GM12872 (cell line): ENCODE measurements around the gene AK2.

Experiments used
- TF ChIP-seq, protein P1 (sequence below): IDR thresholded peaks from 3 replicates; pipeline ENCODE4 v1.5.1; 2011; ENCODE audit warnings: low read depth, mild to moderate bottlenecking, low read length, moderate library complexity; ENCODE audit not compliant: insufficient read depth

AK2 gene

DNA sequence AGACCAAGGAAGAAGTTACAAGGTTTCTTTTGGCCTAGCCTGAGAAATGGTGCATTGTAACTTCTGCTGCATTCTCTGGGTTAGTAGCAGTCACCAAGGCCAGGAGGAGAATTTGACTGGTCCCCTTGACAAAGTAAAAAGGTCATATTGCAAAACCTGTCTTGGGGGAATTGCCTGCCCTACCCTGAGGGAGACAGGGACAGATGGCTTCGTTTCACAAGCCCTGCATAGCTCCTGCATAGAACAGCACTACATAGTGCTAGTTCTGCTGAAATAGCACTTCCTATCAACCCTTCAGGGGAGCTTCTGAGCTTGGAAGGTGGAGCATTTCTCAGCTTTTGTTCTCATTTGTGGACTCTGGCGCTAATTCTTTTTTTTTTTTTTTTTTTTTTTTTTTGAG, 20.4 kb upstream of the AK2 start:
- TF ChIP-seq, protein P1, sequence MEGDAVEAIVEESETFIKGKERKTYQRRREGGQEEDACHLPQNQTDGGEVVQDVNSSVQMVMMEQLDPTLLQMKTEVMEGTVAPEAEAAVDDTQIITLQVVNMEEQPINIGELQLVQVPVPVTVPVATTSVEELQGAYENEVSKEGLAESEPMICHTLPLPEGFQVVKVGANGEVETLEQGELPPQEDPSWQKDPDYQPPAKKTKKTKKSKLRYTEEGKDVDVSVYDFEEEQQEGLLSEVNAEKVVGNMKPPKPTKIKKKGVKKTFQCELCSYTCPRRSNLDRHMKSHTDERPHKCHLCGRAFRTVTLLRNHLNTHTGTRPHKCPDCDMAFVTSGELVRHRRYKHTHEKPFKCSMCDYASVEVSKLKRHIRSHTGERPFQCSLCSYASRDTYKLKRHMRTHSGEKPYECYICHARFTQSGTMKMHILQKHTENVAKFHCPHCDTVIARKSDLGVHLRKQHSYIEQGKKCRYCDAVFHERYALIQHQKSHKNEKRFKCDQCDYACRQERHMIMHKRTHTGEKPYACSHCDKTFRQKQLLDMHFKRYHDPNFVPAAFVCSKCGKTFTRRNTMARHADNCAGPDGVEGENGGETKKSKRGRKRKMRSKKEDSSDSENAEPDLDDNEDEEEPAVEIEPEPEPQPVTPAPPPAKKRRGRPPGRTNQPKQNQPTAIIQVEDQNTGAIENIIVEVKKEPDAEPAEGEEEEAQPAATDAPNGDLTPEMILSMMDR: no peak

DNA sequence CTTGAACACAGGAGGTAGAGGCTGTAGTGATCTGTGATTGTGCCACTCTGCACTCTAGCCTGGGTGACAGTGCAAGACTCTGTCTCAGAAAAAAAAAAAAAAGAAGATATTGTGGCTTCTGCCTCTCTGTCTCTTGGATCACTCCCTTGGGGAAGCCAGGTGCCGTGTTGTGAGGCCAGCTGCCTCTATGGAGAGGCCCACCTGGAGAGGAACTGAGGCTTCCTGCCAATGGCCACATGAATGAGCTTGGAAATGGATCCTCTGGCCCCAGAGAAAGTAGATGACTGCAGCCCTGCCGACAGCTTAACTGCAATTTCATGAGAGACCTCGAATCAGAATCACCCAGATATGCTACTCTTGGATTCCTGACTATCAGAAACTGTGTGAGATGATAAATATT, 19.7 kb upstream of the AK2 start:
- TF ChIP-seq, protein P1: no peak

DNA sequence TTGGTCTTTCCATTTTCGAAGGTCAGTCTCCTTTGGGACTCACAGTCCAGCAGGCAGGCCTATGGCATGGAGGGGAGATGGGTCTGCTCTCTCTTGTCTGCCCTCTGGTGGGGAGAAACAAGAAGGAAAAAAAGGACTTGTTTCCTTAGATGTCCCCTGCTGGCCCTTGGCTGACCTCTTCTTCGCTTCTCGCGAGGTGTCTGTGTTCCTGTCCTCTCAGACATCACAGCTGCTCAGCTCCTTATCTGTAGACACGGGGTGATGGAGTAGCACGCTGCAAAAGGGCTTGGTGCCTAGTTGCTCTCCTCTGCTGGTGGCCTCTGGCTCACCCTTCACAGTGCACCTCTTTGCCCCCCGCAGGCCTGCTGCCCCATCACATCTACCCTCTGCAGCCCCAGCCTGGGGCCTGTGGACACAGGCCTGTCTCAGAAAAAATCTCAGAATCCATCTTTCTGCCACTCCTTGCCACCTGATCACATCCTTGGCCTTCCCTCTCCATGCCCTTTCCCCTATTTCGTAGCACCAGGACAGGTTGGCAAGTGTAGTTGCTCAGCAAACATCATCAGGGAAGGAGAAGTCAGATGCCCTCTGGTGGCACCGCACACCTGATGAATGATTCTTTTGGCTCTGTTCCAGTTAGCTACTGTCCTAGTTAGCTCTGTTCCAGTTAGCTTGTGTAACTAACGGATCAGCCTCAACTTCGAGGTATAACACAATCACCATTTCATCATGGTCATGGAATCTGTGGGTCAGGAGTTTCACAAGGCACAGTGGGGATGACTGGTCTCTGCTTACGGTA, 18.7 kb upstream of the AK2 start:
- TF ChIP-seq, protein P1: peak; percentile 79

DNA sequence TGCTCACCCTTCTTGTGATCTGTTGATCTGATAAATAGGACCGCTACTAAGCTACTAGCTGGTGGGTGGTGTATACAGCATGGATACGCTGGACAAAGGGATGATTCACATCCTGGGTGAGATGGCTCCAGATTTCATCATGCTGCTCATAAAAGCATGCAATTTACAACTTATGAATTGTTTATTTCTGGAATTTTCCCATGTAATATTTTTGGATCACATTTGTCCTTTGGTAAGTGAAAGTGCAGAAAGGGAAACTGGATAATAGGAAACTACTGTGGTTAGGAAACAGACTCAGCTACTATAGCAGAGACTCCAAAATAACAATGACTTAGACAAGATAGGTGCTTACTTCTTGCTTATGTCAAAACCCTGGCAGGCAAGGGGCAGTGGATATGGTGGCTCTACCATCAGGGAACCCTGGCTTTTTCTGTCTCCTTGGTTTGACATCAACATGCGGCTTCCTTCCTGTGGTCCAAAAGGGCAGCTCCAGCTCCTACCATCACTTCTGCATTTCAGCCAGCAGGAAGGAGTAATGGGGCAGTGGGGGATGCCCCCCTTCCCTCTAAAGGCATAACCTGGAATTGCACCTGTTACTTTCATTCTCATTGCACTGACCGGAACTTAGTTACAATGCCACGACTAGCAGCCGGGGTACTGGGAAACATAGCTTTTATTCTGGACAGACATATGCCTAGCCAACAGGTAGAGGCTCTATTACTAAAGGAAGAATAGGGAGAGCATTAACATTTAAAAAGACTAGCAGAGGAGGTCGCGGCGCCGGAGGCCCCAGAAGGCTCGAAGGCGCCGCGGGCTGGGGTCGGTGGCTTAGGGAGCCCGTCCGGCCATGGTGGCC, 13.8 kb upstream of the AK2 start:
- TF ChIP-seq, protein P1: peak; percentile 32; the same call in 1 of the 3 replicates

DNA sequence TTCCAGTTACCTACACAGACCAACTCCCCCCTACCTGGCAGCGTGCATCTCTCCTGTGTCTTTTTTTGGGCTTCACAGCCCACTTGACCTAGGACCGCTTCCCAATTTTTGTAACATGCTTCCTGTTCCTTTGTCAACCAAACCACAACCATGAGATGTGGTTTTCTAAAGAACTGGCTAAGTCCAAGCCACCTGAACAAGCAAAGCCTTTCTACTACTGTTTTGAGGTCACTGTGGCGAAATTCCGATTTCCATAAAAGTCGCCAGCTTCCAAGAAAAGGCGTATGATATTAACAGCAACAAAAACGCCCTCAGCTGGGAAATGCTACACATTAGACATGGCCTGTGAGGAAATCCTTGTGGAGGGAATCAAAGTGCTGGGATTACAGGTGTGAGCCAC, 12.7 kb upstream of the AK2 start:
- TF ChIP-seq, protein P1: no peak

DNA sequence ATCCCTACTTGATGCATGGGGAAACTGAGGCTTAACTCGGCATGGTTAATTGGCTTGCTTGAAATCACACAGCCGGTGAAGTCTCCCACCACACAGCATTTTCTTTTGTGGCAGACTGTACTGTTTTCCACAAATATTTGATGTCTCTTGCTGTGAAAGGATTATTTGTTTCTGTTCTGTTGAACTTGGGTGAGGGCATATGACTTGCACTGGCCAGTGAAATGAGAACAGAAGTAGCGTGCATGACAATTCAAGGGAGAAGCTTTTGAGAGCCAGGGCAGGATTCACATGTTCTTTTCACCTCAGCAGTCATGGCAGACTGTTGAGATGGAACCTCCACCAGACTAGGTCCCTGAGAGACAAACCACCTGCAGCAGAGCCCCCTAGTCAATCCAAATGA, 11.7 kb upstream of the AK2 start:
- TF ChIP-seq, protein P1: no peak

DNA sequence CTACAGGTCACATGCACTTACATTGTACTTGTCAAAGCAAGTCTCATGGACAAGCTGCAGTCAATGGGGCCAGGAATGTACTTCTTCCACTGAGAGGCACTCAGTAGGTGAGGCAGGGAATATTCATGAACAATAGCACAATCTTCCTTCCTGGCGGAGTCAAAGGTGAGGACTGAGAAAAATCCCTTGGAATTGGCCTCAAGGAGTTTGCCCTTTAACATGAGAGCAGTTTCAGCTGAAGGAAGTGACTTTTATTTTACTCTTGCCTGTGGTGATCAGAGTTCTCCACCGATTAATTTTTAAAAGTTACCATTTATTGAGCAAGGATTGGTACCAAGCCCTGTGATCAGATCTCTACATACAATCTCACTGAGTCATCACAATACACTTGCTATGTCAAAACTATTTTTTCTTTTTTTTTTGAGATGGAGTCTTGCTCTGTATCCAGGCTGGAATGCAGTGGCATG, 11.2 kb upstream of the AK2 start:
- TF ChIP-seq, protein P1: no peak
